Thyroid gland (tissue), 4 donors: Measurements from ENCODE around the gene C17orf50. TPM values are rescaled to one million over a fixed set of nuclear protein-coding genes. Genes with fewer than 3 reads are reported as not detected.

Experiments
- DNase-seq, 2 donors: peaks; one replicate each; pipeline ENCODE4 v3.0.0-alpha.2; 2019
- H3K27ac ChIP-seq, 3 donors: fragments of 200-600 bp; sonication (generic); 1 replicate in 2 of 3; 2 replicates in 1 of 3; pipeline ENCODE4 v1.5.1; 2016 to 2019; ENCODE audit warnings: mild to moderate bottlenecking in 1 of 3, moderate library complexity in 1 of 3
- H3K27me3 ChIP-seq: fragments of 200-600 bp; sonication (generic); one replicate; pipeline ENCODE4 v1.5.1; 2019
- H3K36me3 ChIP-seq, 2 donors: fragments of 200-600 bp; sonication (generic); one replicate each; pipeline ENCODE4 v1.5.1; 2016 to 2019
- H3K4me1 ChIP-seq, 2 donors: fragments of 200-600 bp; sonication (generic); one replicate each; pipeline ENCODE4 v1.5.1; 2017 to 2019
- H3K4me3 ChIP-seq, 3 donors: fragments of 200-600 bp; sonication (generic); replicated peaks in 1 of 3; 1 replicate in 2 of 3; 2 replicates in 1 of 3; pipeline ENCODE4 v1.5.1; 2016; ENCODE audit warnings: mild to moderate bottlenecking in 1 of 3
- H3K9me3 ChIP-seq: fragments of 200-600 bp; sonication (generic); one replicate; pipeline ENCODE4 v1.5.1; 2017
- CTCF ChIP-seq, 6 experiments: fragments of 200-600 bp in 3 of 6; fragments of 450-650 bp in 3 of 6; sonication (generic) in 3 of 6; IDR thresholded peaks; one replicate each; pipeline ENCODE4 v1.5.1; 2016 to 2019; ENCODE audit warnings: antibody characterized with exemption in 6 of 6, mild to moderate bottlenecking in 2 of 6, inconsistent platforms in 1 of 6, moderate library complexity in 1 of 6
- POLR2A ChIP-seq, 2 donors: fragments of 450-650 bp; IDR thresholded peaks; one replicate each; pipeline ENCODE4 v1.6.1; 2017; ENCODE audit warnings: antibody characterized with exemption in 2 of 2, mild to moderate bottlenecking in 2 of 2, moderate library complexity in 1 of 2
- WGBS, 2 donors: methylation state at CpG; one replicate each; pipeline ENCODE4 v1.1.5; 2017; 5-methylcytosine and 5-hydroxymethylcytosine counted together
- intact Hi-C: fragments of 100-400 bp; cut with DNase I; formaldehyde crosslinking; loops from one replicate; pipeline ENCODE4 v1.15.1; 2023
- total RNA-seq, 4 donors: library from RNA; depleted of rRNA; stranded (reverse); fragments of >200 nt; gene quantifications; one replicate each; pipeline ENCODE4 v1.2.3, GENCODE V29; 2016

The C17orf50 gene
- total RNA-seq, 4 donors from 2014 or later, result 0.40 TPM; not detected in 3

GRCh38 chr17:35733366-35733765, 27.3 kb upstream of the C17orf50 start:
- TF ChIP-seq POLR2A (IDR thresholded peaks at IDR 0.05) (no peak), CTCF (IDR thresholded peaks at IDR 0.05) (no peak)
- intact Hi-C loops, result no loop called here
- no peak for DNase-seq
- Histone ChIP-seq H3K27ac (no peak overlapping the region), H3K27me3 (no peaks in the 10 kb centered on the region), H3K36me3 (no peaks in the 10 kb centered on the region), H3K9me3 (no peaks in the 10 kb centered on the region), H3K4me3 (no peak overlapping the region), H3K4me1 (peaks cover 27% of the 10 kb centered on the region in 2 donors)
- WGBS, 2 donors, result 72 to 97% methylated on average over 4 to 6 of the region's 6 CpGs

DNA sequence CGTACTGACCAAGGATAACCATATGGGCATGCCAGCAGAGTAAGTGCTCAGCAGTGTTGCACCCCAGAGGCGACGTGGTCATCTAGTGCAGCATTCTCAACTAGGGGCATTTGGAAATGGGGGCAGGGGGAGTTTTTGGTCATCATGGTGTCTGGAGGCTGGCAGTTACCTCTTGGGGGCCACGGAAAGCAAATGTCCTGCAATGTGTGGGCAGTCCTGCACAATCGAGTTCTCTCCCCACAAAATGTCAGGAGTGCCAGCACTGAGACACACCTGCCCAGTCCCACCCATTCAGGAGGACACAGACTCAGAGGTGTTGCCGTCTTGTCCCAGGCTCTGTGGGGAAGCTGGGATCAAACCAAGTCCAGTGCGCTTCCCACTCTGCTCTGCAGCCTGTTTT, 26.3 kb upstream of the C17orf50 start:
- H3K4me3 ChIP-seq, result no peak overlapping the region
- 92% methylated on average over 7 of the region's 7 CpGs for WGBS, 2 donors
- intact Hi-C loops, result no loop called here
- TF ChIP-seq CTCF (IDR thresholded peaks at IDR 0.05), result no peak
- no peak for TF ChIP-seq POLR2A (IDR thresholded peaks at IDR 0.05)
- no peak for DNase-seq
- peak overlapping the region in 1 of 3 donors; percentile 76 for H3K27ac ChIP-seq
- no peaks in the 10 kb centered on the region for H3K27me3 ChIP-seq
- no peaks in the 10 kb centered on the region for H3K9me3 ChIP-seq
- H3K36me3 ChIP-seq, result no peaks in the 10 kb centered on the region
- peaks cover 27% of the 10 kb centered on the region in 2 donors for H3K4me1 ChIP-seq

DNA sequence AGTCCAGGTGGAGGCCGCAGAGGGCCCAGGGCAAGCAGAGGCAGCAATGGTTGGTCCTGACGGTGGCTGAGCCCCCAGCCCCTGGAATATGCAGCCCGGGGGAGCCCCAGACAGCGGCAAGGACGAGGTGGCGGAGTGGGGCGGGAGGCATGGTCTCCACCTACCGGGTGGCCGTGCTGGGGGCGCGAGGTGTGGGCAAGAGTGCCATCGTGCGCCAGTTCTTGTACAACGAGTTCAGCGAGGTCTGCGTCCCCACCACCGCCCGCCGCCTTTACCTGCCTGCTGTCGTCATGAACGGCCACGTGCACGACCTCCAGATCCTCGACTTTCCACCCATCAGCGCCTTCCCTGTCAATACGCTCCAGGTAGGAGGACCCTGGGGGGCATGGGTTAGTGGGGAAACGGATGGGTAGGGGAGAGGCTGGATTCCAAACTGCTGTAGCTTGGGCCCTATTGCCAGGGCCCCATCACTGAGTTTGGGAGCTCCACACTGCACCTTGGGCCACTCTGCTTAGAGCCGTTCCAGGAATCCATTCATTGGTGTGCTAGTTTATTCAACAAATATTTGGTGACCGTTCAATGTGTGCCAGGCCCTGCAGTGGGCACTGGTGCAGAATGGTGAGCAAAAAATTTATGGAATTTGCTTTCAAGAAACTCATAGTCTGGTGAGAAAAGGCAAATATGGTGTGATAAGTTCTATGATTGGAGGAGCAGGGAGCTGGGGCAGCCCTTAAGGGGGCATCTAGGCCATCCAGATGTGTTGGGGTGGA, 25.5 kb upstream of the C17orf50 start:
- peak; percentile 58 to 80 for DNase-seq
- peaks cover 27% of the 10 kb centered on the region in 2 donors for H3K4me1 ChIP-seq
- H3K27me3 ChIP-seq, result no peaks in the 10 kb centered on the region
- no peaks in the 10 kb centered on the region for H3K36me3 ChIP-seq
- WGBS, 2 donors, result 49 to 51% methylated on average over 16 to 29 of the region's 29 CpGs
- H3K9me3 ChIP-seq, result no peaks in the 10 kb centered on the region
- H3K27ac ChIP-seq, result peak overlapping the region in 2 of 3 donors; percentile 37 to 76
- intact Hi-C loops, result no loop called here
- peak in 1 of 6 experiments; percentile 28 for TF ChIP-seq CTCF (IDR thresholded peaks at IDR 0.05)
- no peak for TF ChIP-seq POLR2A (IDR thresholded peaks at IDR 0.05)
- H3K4me3 ChIP-seq, result no peak overlapping the region

DNA sequence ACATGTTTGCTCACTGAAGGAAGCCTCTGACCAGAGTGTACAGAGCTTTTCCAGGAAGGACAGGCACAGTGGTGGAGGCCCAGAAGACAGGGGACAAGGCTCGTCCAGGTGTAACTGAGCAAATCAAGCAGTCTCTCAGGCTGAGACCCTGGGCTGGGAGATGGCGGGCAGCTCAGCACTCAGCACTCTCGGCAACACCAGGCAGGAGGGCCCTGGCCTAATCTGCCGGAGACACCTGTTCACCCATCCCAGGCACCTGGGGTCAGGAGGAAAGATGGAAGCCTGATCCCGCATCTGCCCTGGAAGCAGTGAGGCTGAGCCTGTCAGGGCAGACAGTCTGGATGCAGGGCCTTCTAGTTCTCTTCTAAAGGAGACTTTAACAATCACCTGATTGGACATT, 24.5 kb upstream of the C17orf50 start:
- Histone ChIP-seq H3K27me3 (peaks cover 4% of the 10 kb centered on the region), H3K36me3 (no peaks in the 10 kb centered on the region), H3K4me3 (no peak overlapping the region), H3K27ac (peak overlapping the region in 2 of 3 donors; percentile 7 to 76), H3K9me3 (no peaks in the 10 kb centered on the region), H3K4me1 (peaks cover 19 to 24% of the 10 kb centered on the region in 2 donors)
- 92 to 97% methylated on average over 5 of the region's 5 CpGs for WGBS, 2 donors
- DNase-seq, result no peak
- no peak for TF ChIP-seq CTCF (IDR thresholded peaks at IDR 0.05)
- intact Hi-C loops, result no loop called here

GRCh38 chr17:35738519-35739133, 22.1 kb upstream of the C17orf50 start:
- DNase-seq, result no peak
- Histone ChIP-seq H3K27ac (no peak overlapping the region), H3K4me3 (no peak overlapping the region), H3K9me3 (no peaks in the 10 kb centered on the region), H3K27me3 (peaks cover 6% of the 10 kb centered on the region), H3K36me3 (no peaks in the 10 kb centered on the region), H3K4me1 (peaks cover 14 to 22% of the 10 kb centered on the region in 2 donors)
- WGBS, 2 donors, result 86 to 90% methylated on average over 5 of the region's 5 CpGs
- TF ChIP-seq POLR2A (IDR thresholded peaks at IDR 0.05), result no peak
- no peak for TF ChIP-seq CTCF (IDR thresholded peaks at IDR 0.05)
- intact Hi-C loops, result no loop called here
